ENCODE data around the gene ZC2HC1C. TPM values are rescaled to one million over a fixed set of nuclear protein-coding genes. Genes with fewer than 3 reads are reported as not detected.
A peak's percentile ranks its signal among the peaks of the same experiment; 100 is the strongest.

Gene ZC2HC1C, protein sequence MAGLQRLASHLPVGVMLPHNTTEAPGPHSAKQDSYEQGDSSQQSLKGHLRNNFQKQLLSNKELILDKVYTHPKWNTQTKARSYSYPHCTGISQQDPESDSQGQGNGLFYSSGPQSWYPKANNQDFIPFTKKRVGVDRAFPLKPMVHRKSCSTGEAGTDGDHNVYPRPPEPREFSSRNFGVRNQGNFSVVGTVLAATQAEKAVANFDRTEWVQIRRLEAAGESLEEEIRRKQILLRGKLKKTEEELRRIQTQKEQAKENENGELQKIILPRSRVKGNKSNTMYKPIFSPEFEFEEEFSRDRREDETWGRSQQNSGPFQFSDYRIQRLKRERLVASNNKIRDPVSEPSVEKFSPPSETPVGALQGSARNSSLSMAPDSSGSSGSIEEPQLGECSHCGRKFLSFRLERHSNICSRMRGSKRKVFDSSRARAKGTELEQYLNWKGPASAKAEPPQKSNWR
- total RNA-seq: 1 to 10 TPM in 2 of 4 donors, under 1 TPM in 1, not detected in 1; 0.26 to 4.7 (median 2.4) TPM

GRCh38 chr14:75069121-75069810 is at the start of gene ZC2HC1C:
TSS of gene ZC2HC1C (plus strand) at chr14:75069641. CDS start at chr14:75070574, 933 bp downstream.
- no peaks in the 10 kb centered on the region for H3K9me3 ChIP-seq
- no peaks in the 10 kb centered on the region for H3K36me3 ChIP-seq
- TF ChIP-seq, protein P1, sequence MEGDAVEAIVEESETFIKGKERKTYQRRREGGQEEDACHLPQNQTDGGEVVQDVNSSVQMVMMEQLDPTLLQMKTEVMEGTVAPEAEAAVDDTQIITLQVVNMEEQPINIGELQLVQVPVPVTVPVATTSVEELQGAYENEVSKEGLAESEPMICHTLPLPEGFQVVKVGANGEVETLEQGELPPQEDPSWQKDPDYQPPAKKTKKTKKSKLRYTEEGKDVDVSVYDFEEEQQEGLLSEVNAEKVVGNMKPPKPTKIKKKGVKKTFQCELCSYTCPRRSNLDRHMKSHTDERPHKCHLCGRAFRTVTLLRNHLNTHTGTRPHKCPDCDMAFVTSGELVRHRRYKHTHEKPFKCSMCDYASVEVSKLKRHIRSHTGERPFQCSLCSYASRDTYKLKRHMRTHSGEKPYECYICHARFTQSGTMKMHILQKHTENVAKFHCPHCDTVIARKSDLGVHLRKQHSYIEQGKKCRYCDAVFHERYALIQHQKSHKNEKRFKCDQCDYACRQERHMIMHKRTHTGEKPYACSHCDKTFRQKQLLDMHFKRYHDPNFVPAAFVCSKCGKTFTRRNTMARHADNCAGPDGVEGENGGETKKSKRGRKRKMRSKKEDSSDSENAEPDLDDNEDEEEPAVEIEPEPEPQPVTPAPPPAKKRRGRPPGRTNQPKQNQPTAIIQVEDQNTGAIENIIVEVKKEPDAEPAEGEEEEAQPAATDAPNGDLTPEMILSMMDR (IDR thresholded peaks at IDR 0.05): peak in 1 of 4 experiments; percentile 22
- TF ChIP-seq POLR2A (IDR thresholded peaks at IDR 0.05): peak; percentile 26 to 62
- peak within 1 kb of the TSS; percentile 86 for H3K27ac ChIP-seq
- intact Hi-C loops (cut with DNase I; ENCODE audit: low total_unique reads): no loop called here
- H3K27me3 ChIP-seq: no peaks in the 10 kb centered on the region
- peak; percentile 95 to 98 for DNase-seq
- peak within 1 kb of the TSS; percentile 40 to 49 for H3K4me3 ChIP-seq
- no peaks in the 10 kb centered on the region for H3K4me1 ChIP-seq

DNA sequence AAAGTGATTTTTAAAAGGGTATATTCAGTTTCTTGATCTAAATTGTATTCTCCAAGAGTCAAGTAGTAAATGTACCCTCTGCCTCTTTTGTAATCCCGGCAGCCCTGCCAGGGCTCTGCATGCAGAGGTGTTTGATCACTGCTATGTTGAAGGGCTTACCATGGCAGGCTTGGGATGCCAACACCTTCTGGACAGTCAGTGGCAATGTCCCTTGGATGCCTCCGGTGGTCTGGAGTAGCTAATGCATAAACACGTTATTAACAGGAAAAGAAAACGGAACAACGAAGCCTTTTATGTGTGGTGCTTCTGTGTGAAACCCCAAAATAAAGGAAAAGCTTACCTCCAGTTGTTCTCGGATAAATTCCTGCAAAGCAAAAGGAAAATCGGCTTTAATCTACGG is 46.8 kb upstream of the ZC2HC1C start:
- Histone ChIP-seq H3K36me3 (no peaks in the 10 kb centered on the region), H3K4me3 (no peak overlapping the region), H3K4me1 (no peaks in the 10 kb centered on the region), H3K9me3 (no peaks in the 10 kb centered on the region), H3K27me3 (no peaks in the 10 kb centered on the region), H3K27ac (no peak overlapping the region)
- no peak for DNase-seq
- TF ChIP-seq POLR2A (IDR thresholded peaks at IDR 0.05): no peak
- TF ChIP-seq, protein P1 (IDR thresholded peaks at IDR 0.05): no peak
- intact Hi-C loops (cut with DNase I; ENCODE audit: low total_unique reads): no loop called here

DNA sequence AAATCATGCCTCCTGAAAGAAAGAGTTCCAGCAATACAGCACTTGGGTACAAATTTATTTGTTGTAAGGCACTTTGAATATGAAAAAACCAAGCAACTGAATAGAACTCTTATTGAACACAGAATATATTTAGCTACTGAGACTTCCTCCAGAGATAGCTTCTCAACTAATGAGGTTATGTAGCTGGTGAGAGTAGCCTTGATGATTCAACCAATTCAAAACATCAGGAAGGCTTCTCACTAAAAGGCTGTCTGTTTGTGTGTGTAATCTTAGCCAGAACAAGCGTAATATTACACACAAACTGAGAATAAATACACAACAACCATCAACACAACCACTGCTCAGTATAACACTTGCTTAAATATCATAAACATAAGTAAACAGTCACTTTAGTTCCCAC is 46.3 kb upstream of the ZC2HC1C start:
- intact Hi-C loops (cut with DNase I; ENCODE audit: low total_unique reads): no loop called here
- no peaks in the 10 kb centered on the region for H3K4me1 ChIP-seq
- TF ChIP-seq POLR2A (IDR thresholded peaks at IDR 0.05): no peak
- TF ChIP-seq, protein P1 (IDR thresholded peaks at IDR 0.05): no peak
- H3K27ac ChIP-seq: no peak overlapping the region
- H3K27me3 ChIP-seq: no peaks in the 10 kb centered on the region
- no peaks in the 10 kb centered on the region for H3K9me3 ChIP-seq
- no peak overlapping the region for H3K4me3 ChIP-seq
- DNase-seq: no peak
- no peaks in the 10 kb centered on the region for H3K36me3 ChIP-seq

DNA sequence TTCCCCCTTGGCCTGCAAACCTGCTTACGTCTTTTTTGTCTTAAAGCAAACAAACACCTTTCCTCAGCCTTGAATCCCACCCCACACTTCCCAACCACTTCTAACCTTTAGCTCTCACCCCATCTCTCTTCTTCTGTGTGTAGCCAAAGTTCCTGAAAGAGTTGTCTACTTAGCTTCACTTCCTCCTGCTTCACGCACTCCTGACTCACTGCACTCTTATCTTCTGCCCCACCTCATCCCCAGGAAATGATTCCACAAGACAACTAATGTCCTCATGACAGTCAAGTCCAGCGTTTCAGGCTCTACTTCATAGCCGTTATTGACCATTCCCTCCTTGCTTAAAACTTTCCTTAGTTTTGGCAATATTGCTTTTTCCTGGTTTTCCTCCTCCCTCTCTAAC is 44.4 kb upstream of the ZC2HC1C start:
- TF ChIP-seq, protein P1 (IDR thresholded peaks at IDR 0.05): no peak
- no peak for TF ChIP-seq POLR2A (IDR thresholded peaks at IDR 0.05)
- DNase-seq: no peak
- Histone ChIP-seq H3K27ac (no peak overlapping the region), H3K9me3 (no peaks in the 10 kb centered on the region), H3K4me1 (no peaks in the 10 kb centered on the region), H3K4me3 (no peak overlapping the region), H3K36me3 (no peaks in the 10 kb centered on the region), H3K27me3 (no peaks in the 10 kb centered on the region)
- intact Hi-C loops (cut with DNase I; ENCODE audit: low total_unique reads): no loop called here

- no peak for DNase-seq
- no peaks in the 10 kb centered on the region for H3K36me3 ChIP-seq
- intact Hi-C loops (cut with DNase I; ENCODE audit: low total_unique reads): no loop called here
- H3K4me3 ChIP-seq: no peak overlapping the region
- no peaks in the 10 kb centered on the region for H3K9me3 ChIP-seq
- no peaks in the 10 kb centered on the region for H3K4me1 ChIP-seq
- no peaks in the 10 kb centered on the region for H3K27me3 ChIP-seq
- TF ChIP-seq, protein P1 (IDR thresholded peaks at IDR 0.05): no peak
- no peak for TF ChIP-seq POLR2A (IDR thresholded peaks at IDR 0.05)
- no peak overlapping the region for H3K27ac ChIP-seq
Observed at GRCh38 chr14:75025876-75026275, 43.6 kb upstream of the ZC2HC1C start.

Measured in uterus (tissue), 4 donors.